H9 (cell line): Measurements from ENCODE around the gene ODF4. TPM values are rescaled to one million over a fixed set of nuclear protein-coding genes. Genes with fewer than 3 reads are reported as not detected.

ENCODE experiments used
- DNase-seq: peaks from one replicate; pipeline ENCODE4 v3.0.0-alpha.2; 2017
- H2AFZ ChIP-seq: one replicate; pipeline ENCODE4 v1.6.1; 2013; ENCODE audit warnings: mild to moderate bottlenecking, low read length, control low read depth, moderate library complexity
- H2AK5ac ChIP-seq: 2 replicates; pipeline ENCODE4 v1.6.1; 2013; ENCODE audit warnings: low read length, control low read depth, mixed read lengths; ENCODE audit not compliant: insufficient read length
- H2BK120ac ChIP-seq: one replicate; pipeline ENCODE4 v1.6.1; 2013; ENCODE audit warnings: low read depth, mild to moderate bottlenecking, low read length, control low read depth, inconsistent platforms; ENCODE audit not compliant: poor library complexity, severe bottlenecking
- H2BK12ac ChIP-seq: 2 replicates; pipeline ENCODE4 v1.6.1; 2013; ENCODE audit warnings: low read length, control low read depth, mixed read lengths, low read depth; ENCODE audit not compliant: insufficient read length
- H2BK15ac ChIP-seq: 2 replicates; pipeline ENCODE4 v1.6.1; 2013; ENCODE audit warnings: low read depth, low read length, control low read depth
- H2BK20ac ChIP-seq: one replicate; pipeline ENCODE4 v1.6.1; 2013; ENCODE audit warnings: low read depth, mild to moderate bottlenecking, low read length, control low read depth, inconsistent platforms; ENCODE audit not compliant: poor library complexity, severe bottlenecking
- H2BK5ac ChIP-seq: 2 replicates; pipeline ENCODE4 v1.6.1; 2013; ENCODE audit warnings: low read length, control low read depth, mixed read lengths; ENCODE audit not compliant: insufficient read length
- H3K14ac ChIP-seq: 2 replicates; pipeline ENCODE4 v1.6.1; 2013; ENCODE audit warnings: low read length, control low read depth; ENCODE audit not compliant: insufficient read depth
- H3K18ac ChIP-seq: 2 replicates; pipeline ENCODE4 v1.6.1; 2013; ENCODE audit warnings: low read depth, mild to moderate bottlenecking, mixed read lengths, low read length, control low read depth; ENCODE audit not compliant: insufficient read length
- H3K23ac ChIP-seq: 2 replicates; pipeline ENCODE4 v1.6.1; 2013; ENCODE audit warnings: low read length, control low read depth, mixed read lengths, low read depth; ENCODE audit not compliant: insufficient read length
- H3K23me2 ChIP-seq: 2 replicates; pipeline ENCODE4 v1.6.1; 2013; ENCODE audit warnings: low read depth, mild to moderate bottlenecking, mixed read lengths, low read length, control low read depth; ENCODE audit not compliant: insufficient read length, poor library complexity, severe bottlenecking
- H3K27ac ChIP-seq: 2 replicates; pipeline ENCODE4 v1.5.1; 2013; ENCODE audit warnings: low read length, control low read depth, mixed read lengths, low read depth; ENCODE audit not compliant: insufficient read length
- H3K27me3 ChIP-seq: 2 replicates; pipeline ENCODE4 v1.6.1; 2013; ENCODE audit warnings: low read length, control low read depth, inconsistent platforms; ENCODE audit not compliant: insufficient read depth
- H3K4ac ChIP-seq: 2 replicates; pipeline ENCODE4 v1.6.1; 2013; ENCODE audit warnings: low read depth, mild to moderate bottlenecking, control low read depth, inconsistent platforms, low read length, moderate library complexity
- H3K4me1 ChIP-seq: 2 replicates; pipeline ENCODE4 v1.6.1; 2013; ENCODE audit warnings: low read length, control low read depth, inconsistent platforms; ENCODE audit not compliant: insufficient read depth
- H3K4me2 ChIP-seq: 2 replicates; pipeline ENCODE4 v1.6.1; 2013; ENCODE audit warnings: low read length, control low read depth, mixed read lengths; ENCODE audit not compliant: insufficient read length, insufficient read depth
- H3K56ac ChIP-seq: 2 replicates; pipeline ENCODE4 v1.6.1; 2013; ENCODE audit warnings: low read depth, mild to moderate bottlenecking, mixed read lengths, low read length, control low read depth; ENCODE audit not compliant: insufficient read length
- H3K79me1 ChIP-seq: 2 replicates; pipeline ENCODE4 v1.6.1; 2013; ENCODE audit warnings: low read depth, mild to moderate bottlenecking, moderate library complexity, low read length, control low read depth, inconsistent platforms; ENCODE audit not compliant: insufficient read depth, poor library complexity, severe bottlenecking
- H3K79me2 ChIP-seq: 2 replicates; pipeline ENCODE4 v1.6.1; 2013; ENCODE audit warnings: low read length, control low read depth, inconsistent platforms; ENCODE audit not compliant: insufficient read depth
- H3K9ac ChIP-seq: 2 replicates; pipeline ENCODE4 v1.6.1; 2013; ENCODE audit warnings: low read length, control low read depth, mixed read lengths; ENCODE audit not compliant: insufficient read length; ENCODE audit errors: extremely low read depth
- H3K9me3 ChIP-seq: one replicate; pipeline ENCODE4 v1.6.1; 2013; ENCODE audit warnings: low read depth, low read length, inconsistent platforms; ENCODE audit not compliant: control insufficient read depth
- H3T11ph ChIP-seq: one replicate; pipeline ENCODE4 v1.6.1; 2013; ENCODE audit warnings: mild to moderate bottlenecking, low read length, control low read depth, inconsistent platforms
- H4K20me1 ChIP-seq: one replicate; pipeline ENCODE4 v1.6.1; 2013; ENCODE audit not compliant: control insufficient read depth, insufficient read length, insufficient read depth
- H4K5ac ChIP-seq: 2 replicates; pipeline ENCODE4 v1.6.1; 2013; ENCODE audit warnings: low read depth, mild to moderate bottlenecking, mixed read lengths, low read length, control low read depth; ENCODE audit not compliant: insufficient read length
- H4K8ac ChIP-seq: replicated peaks from 2 replicates; pipeline ENCODE4 v1.6.1; 2013; ENCODE audit warnings: low read length, control low read depth, mixed read lengths, low read depth; ENCODE audit not compliant: insufficient read length
- H4K91ac ChIP-seq: 2 replicates; pipeline ENCODE4 v1.6.1; 2013; ENCODE audit warnings: low read depth, mild to moderate bottlenecking, moderate library complexity, mixed read lengths, low read length, control low read depth; ENCODE audit not compliant: insufficient read length
- H3K27ac Mint-ChIP-seq, 3 experiments: 2 replicates in 2 of 3; 3 replicates in 1 of 3; pipeline ENCODE4 v1.8.0; 2020 to 2021; ENCODE audit warnings: mixed read lengths in 3 of 3, mild to moderate bottlenecking in 1 of 3, moderate library complexity in 1 of 3
- H3K27me3 Mint-ChIP-seq: 2 replicates; pipeline ENCODE4 v1.8.0; 2021; ENCODE audit warnings: low read depth, mild to moderate bottlenecking, moderate library complexity, mixed read lengths
- H3K36me3 Mint-ChIP-seq, 3 experiments: 2 replicates in 2 of 3; 3 replicates in 1 of 3; pipeline ENCODE4 v1.8.0; 2020 to 2021; ENCODE audit warnings: low read depth in 3 of 3, mixed read lengths in 3 of 3; ENCODE audit not compliant: insufficient read depth in 1 of 3
- H3K4me1 Mint-ChIP-seq, 2 experiments: 2 replicates each; pipeline ENCODE4 v1.8.0; 2020; ENCODE audit warnings: mixed read lengths in 2 of 2
- H3K4me3 Mint-ChIP-seq, 2 experiments: 2 replicates in 1 of 2; 3 replicates in 1 of 2; pipeline ENCODE4 v1.8.0; 2020 to 2021; ENCODE audit warnings: mild to moderate bottlenecking in 2 of 2, mixed read lengths in 2 of 2, moderate library complexity in 1 of 2
- H3K9me3 Mint-ChIP-seq, 2 experiments: 2 replicates in 1 of 2; 3 replicates in 1 of 2; pipeline ENCODE4 v1.8.0; 2020; ENCODE audit warnings: mild to moderate bottlenecking in 2 of 2, mixed read lengths in 2 of 2, moderate library complexity in 1 of 2
- CTCF ChIP-seq: fragments of 200-600 bp; sonication (generic); conservative IDR thresholded peaks from 3 replicates; pipeline ENCODE4 v1.8.0; 2021; ENCODE audit warnings: antibody characterized with exemption, mild to moderate bottlenecking
- WGBS: extraction: QIAGEN DNeasy Blood & Tissue Kit; methylation state at CpG from one replicate; pipeline ENCODE4 v1.1.7; 2013; ENCODE audit warnings: missing lambda C conversion rate, low lambda C conversion rate, mixed read lengths; ENCODE audit not compliant: insufficient read length; ENCODE audit errors: extremely low coverage; 5-methylcytosine and 5-hydroxymethylcytosine counted together
- total RNA-seq: library from RNA; stranded (reverse); gene quantifications from 2 replicates; pipeline ENCODE4 v1.2.1, GENCODE V29; 2021

The ODF4 gene
- total RNA-seq, 1 experiment from 2014 or later, result not detected

DNA sequence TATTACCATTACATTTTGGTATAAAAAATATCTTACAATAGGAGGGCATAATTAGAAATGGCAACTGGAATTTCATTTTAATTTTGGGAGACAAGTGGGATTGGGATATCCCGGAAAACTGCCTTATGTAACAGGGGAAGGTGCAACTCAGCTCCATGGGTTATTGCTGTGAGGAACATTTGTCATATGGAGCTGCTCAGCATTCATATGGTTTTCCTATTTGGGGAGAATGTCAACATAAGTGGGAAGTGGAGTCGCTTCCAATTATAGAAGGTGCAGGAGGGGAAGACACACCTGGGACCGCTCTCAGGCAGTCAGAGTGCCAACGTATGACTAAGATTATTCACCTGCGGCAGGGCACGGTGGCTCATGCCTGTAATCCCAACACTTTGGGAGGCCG is 10.7 kb downstream of the ODF4 start:
- H4K5ac ChIP-seq, result no peak overlapping the region
- H4K20me1 ChIP-seq, result no peaks in the 10 kb centered on the region
- no peaks in the 10 kb centered on the region for H3K23me2 ChIP-seq
- no peak overlapping the region for H2BK120ac ChIP-seq
- no peak overlapping the region for H3K4me2 ChIP-seq
- H3K9ac ChIP-seq, result no peak overlapping the region
- no peak overlapping the region for H4K8ac ChIP-seq
- peaks cover 6 to 8% of the 10 kb centered on the region in 2 experiments for H3K4me1 Mint-ChIP-seq
- no peak overlapping the region for H2AK5ac ChIP-seq
- H3K27me3 ChIP-seq, result no peaks in the 10 kb centered on the region
- no peak overlapping the region for H2BK20ac ChIP-seq
- no peaks in the 10 kb centered on the region for H3K4me1 ChIP-seq
- H2BK5ac ChIP-seq, result no peak overlapping the region
- H3K36me3 Mint-ChIP-seq, result no peaks in the 10 kb centered on the region
- DNase-seq, result no peak
- no peak overlapping the region for H2BK15ac ChIP-seq
- H3K27ac Mint-ChIP-seq, result peak overlapping the region in 1 of 3 experiments; percentile 67; a peak in 1 of 7 replicates
- H3K18ac ChIP-seq, result no peak overlapping the region
- no peak overlapping the region for H3K23ac ChIP-seq
- no peak overlapping the region for H3K27ac ChIP-seq
- H3K9me3 ChIP-seq, result no peaks in the 10 kb centered on the region
- H3K79me2 ChIP-seq, result no peaks in the 10 kb centered on the region
- no peak for TF ChIP-seq CTCF
- no peak overlapping the region for H3K4ac ChIP-seq
- no peak overlapping the region; a peak in 1 of 5 replicates for H3K4me3 Mint-ChIP-seq
- H3K9me3 Mint-ChIP-seq, result no peaks in the 10 kb centered on the region
- H4K91ac ChIP-seq, result no peak overlapping the region
- no peaks in the 10 kb centered on the region for H3K79me1 ChIP-seq
- no peak overlapping the region for H2BK12ac ChIP-seq
- no peak overlapping the region for H2AFZ ChIP-seq
- H3K56ac ChIP-seq, result no peak overlapping the region
- H3K27me3 Mint-ChIP-seq, result no peaks in the 10 kb centered on the region
- no peak overlapping the region for H3K14ac ChIP-seq
- no CpG with 5 or more reads among the region's 7 CpGs for WGBS
- no peak overlapping the region for H3T11ph ChIP-seq
